ENCODE measurements around the gene TTC17.

TTC17 gene

DNA sequence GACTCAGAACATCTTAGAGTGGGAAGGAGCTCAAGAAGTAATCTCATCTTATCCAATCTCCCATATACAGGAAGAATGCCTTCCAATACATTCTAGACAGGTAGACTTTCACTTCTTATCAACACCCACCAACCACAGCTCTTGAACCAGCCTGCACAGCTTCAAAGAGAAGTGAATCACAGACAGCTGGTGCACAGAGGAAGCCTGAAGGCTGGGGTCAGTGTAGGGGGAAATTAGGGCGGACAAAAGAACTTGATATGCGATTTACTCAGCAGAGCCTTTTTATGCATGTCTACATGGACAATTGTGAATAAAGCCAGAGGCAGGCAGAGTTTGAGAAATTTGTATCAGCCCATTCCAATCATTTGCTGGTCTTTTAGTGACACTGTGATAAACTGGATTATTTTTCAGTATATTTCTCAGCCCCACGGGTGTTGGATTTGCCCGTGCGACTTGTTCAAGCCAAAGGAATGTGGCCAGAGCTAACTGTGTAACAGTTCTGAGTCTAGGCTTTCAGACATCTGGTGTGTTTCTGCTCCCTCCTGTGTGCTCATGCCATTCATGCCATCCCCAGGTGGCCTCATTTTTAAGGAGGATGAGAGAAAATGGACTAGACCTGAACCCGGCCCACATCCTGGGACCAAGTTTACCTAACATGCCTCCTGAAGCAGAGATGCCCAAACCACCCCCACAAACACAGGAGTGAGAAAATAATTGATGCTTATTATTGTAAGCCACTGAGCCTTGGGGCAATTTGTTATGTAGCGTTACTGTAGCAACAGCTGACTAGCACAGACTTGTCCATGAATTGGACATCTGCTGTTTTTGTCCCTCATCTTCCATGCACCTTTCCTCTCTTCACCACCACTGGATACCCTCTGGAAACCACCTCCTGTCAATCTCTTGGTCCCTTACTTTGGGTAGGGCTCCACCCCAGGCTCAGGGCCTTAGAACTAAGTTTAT is 184.3 kb downstream of the TTC17 start:
- DNase-seq: no peak
